Left lung (tissue), 10 donors: ENCODE data around the gene ZC3H14. TPM values are rescaled to one million over a fixed set of nuclear protein-coding genes. Genes with fewer than 3 reads are reported as not detected.

ENCODE experiments used
- ATAC-seq: fragments of 200-7000 bp; cut with Tn5 transposase; one replicate; pipeline ENCODE4 v1.9.1; 2020; ENCODE audit warnings: moderate library complexity
- DNase-seq, 4 donors: peaks; one replicate each; pipeline ENCODE4 v3.0.0-alpha.2; 2013 to 2020
- H3K27ac ChIP-seq, 2 donors: fragments of 200-600 bp; sonication (generic) in 1 of 2; one replicate each; pipeline versions ENCODE4 v1.5.0 to v1.8.0; 2020 to 2021
- H3K27me3 ChIP-seq, 2 donors: fragments of 200-600 bp; sonication (generic) in 1 of 2; one replicate each; pipeline versions ENCODE4 v1.5.0 to v1.8.0; 2020 to 2021
- H3K36me3 ChIP-seq, 2 donors: fragments of 200-600 bp; sonication (generic) in 1 of 2; one replicate each; pipeline versions ENCODE4 v1.5.0 to v1.8.0; 2020 to 2021
- H3K4me1 ChIP-seq, 2 donors: fragments of 200-600 bp; one replicate each; pipeline ENCODE4 v1.8.0; 2021
- H3K4me3 ChIP-seq, 2 donors: fragments of 200-600 bp; sonication (generic) in 1 of 2; one replicate each; pipeline versions ENCODE4 v1.5.0 to v1.8.0; 2020 to 2021; ENCODE audit warnings: mild to moderate bottlenecking in 1 of 2
- H3K9me3 ChIP-seq, 2 donors: fragments of 200-600 bp; sonication (generic) in 1 of 2; one replicate each; pipeline versions ENCODE4 v1.5.0 to v1.8.0; 2020 to 2021
- CTCF ChIP-seq, 2 donors: fragments of 200-600 bp; sonication (generic) in 1 of 2; IDR thresholded peaks; one replicate each; pipeline versions ENCODE4 v1.5.0 to v1.8.0; 2021; ENCODE audit warnings: antibody characterized with exemption in 2 of 2
- intact Hi-C, 2 donors: fragments of 100-400 bp; cut with DNase I; formaldehyde crosslinking; loops; one replicate each; pipeline versions ENCODE4 v1.11.2 to v1.14.2; 2022
- polyA plus RNA-seq, 6 donors: library from polyadenylated mRNA; unstranded; fragments of 120-200 nt; gene quantifications; one replicate each; pipeline ENCODE4 v1.2.1, GENCODE V29; 2013; ENCODE audit not compliant: insufficient read length in 6 of 6
- total RNA-seq, 2 donors: library from RNA; stranded (reverse); fragmentation: NEBNext Ultra II Directional; extraction: Animal tissue kit (Norgen Biotek cat#: 25700); gene quantifications; one replicate each; pipeline ENCODE4 v1.2.1, GENCODE V29; 2021
- donor health status: DM: no; HTN: yes; CAD: no.
- donor health status: DM: no; HTN: no; CAD: no.

Gene ZC3H14
- total and polyA plus RNA-seq, 8 donors: 46.6 to 86.2 (median 80.0) TPM

- DNase-seq (no peak), ATAC-seq (no peak)
- Histone ChIP-seq H3K27me3 (no peaks in the 10 kb centered on the region), H3K36me3 (peaks cover 0 to 7% of the 10 kb centered on the region in 2 donors), H3K27ac (no peak overlapping the region), H3K9me3 (no peaks in the 10 kb centered on the region), H3K4me1 (no peaks in the 10 kb centered on the region), H3K4me3 (no peak overlapping the region)
- intact Hi-C loops: no loop called here
- TF ChIP-seq CTCF (IDR thresholded peaks at IDR 0.05): no peak
These were observed 55.6 kb downstream of the ZC3H14 start for GRCh38 chr14:88618476-88618875.

GRCh38 chr14:88621100-88621499 is 58.3 kb downstream of the ZC3H14 start:
- Histone ChIP-seq H3K4me3 (no peak overlapping the region), H3K27me3 (no peaks in the 10 kb centered on the region), H3K27ac (no peak overlapping the region), H3K9me3 (no peaks in the 10 kb centered on the region), H3K36me3 (peaks cover 0 to 6% of the 10 kb centered on the region in 2 donors), H3K4me1 (no peaks in the 10 kb centered on the region)
- TF ChIP-seq CTCF (IDR thresholded peaks at IDR 0.05): no peak
- ATAC-seq: no peak
- intact Hi-C loops: no loop called here
- DNase-seq: no peak

GRCh38 chr14:88625671-88626070 is 62.8 kb downstream of the ZC3H14 start:
- no peak overlapping the region for H3K27ac ChIP-seq
- H3K9me3 ChIP-seq: no peaks in the 10 kb centered on the region
- intact Hi-C loops: no loop called here
- no peak overlapping the region for H3K4me3 ChIP-seq
- no peaks in the 10 kb centered on the region for H3K36me3 ChIP-seq
- no peaks in the 10 kb centered on the region for H3K27me3 ChIP-seq
- TF ChIP-seq CTCF (IDR thresholded peaks at IDR 0.05): no peak
- ATAC-seq: no peak
- no peak for DNase-seq
- no peaks in the 10 kb centered on the region for H3K4me1 ChIP-seq

- DNase-seq: no peak
- Histone ChIP-seq H3K36me3 (no peaks in the 10 kb centered on the region), H3K27me3 (no peaks in the 10 kb centered on the region), H3K4me1 (no peaks in the 10 kb centered on the region), H3K27ac (no peak overlapping the region), H3K4me3 (no peak overlapping the region), H3K9me3 (no peaks in the 10 kb centered on the region)
- ATAC-seq: no peak
- TF ChIP-seq CTCF (IDR thresholded peaks at IDR 0.05): no peak
- intact Hi-C loops: no loop called here
These were observed 65.2 kb downstream of the ZC3H14 start for GRCh38 chr14:88628033-88628432.

- no peak for DNase-seq
- no peak for TF ChIP-seq CTCF (IDR thresholded peaks at IDR 0.05)
- Histone ChIP-seq H3K27me3 (no peaks in the 10 kb centered on the region), H3K9me3 (no peaks in the 10 kb centered on the region), H3K27ac (no peak overlapping the region), H3K4me1 (no peaks in the 10 kb centered on the region), H3K4me3 (no peak overlapping the region), H3K36me3 (no peaks in the 10 kb centered on the region)
- intact Hi-C loops: no loop called here
- no peak for ATAC-seq
These were observed 65.6 kb downstream of the ZC3H14 start for GRCh38 chr14:88628462-88628861.
